IMR-90 (cell line): Measurements from ENCODE around the gene TRIP4. TPM values are rescaled to one million over a fixed set of nuclear protein-coding genes. Genes with fewer than 3 reads are reported as not detected.

Source experiments
- ATAC-seq: fragments of 200-7000 bp; cut with Tn5 transposase; 2 replicates; pipeline ENCODE4 v1.9.1; 2020; ENCODE audit warnings: low read depth, mild to moderate bottlenecking, moderate library complexity
- BruUV-seq: library from RNA; stranded (reverse); fragments of 400-500 nt; replicated peaks from 2 replicates; lab custom pipeline; 2021; lab: Mats Ljungman, UMichigan
- CTCF ChIA-PET: fragments of 300-600 bp; formaldehyde crosslinking; extraction: SDS; loops from one replicate; lab custom pipeline; 2021; ENCODE audit warnings: antibody characterized with exemption; lab: Yijun Ruan, JAX
- POLR2A ChIA-PET: fragments of 300-600 bp; sonication (Branson Sonifier 250); formaldehyde crosslinking; loops from one replicate; lab custom pipeline; 2022; ENCODE audit warnings: antibody characterized with exemption; ENCODE audit not compliant: unreplicated experiment; lab: Charles Lee
- DNase-seq: peaks from one replicate; pipeline ENCODE4 v3.0.0; 2013
- H2AFZ ChIP-seq: replicated peaks from 2 replicates; pipeline ENCODE3; 2013; ENCODE audit warnings: low read length, mild to moderate bottlenecking; ENCODE audit not compliant: poor library complexity
- H2AK5ac ChIP-seq: 2 replicates; pipeline ENCODE4 v1.6.1; 2013; ENCODE audit warnings: low read depth, low read length, inconsistent platforms
- H2AK9ac ChIP-seq: replicated peaks from 2 replicates; pipeline ENCODE3; 2013; ENCODE audit warnings: mild to moderate bottlenecking, low read depth, low read length, moderate library complexity; ENCODE audit not compliant: poor library complexity
- H2BK120ac ChIP-seq: 2 replicates; pipeline ENCODE4 v1.6.1; 2013; ENCODE audit warnings: low read depth, low read length, inconsistent platforms
- H2BK15ac ChIP-seq: 3 replicates; pipeline ENCODE4 v1.6.1; 2013; ENCODE audit warnings: low read depth, low read length, inconsistent platforms
- H2BK20ac ChIP-seq: 2 replicates; pipeline ENCODE4 v1.6.1; 2013; ENCODE audit warnings: low read depth, mild to moderate bottlenecking, inconsistent platforms, low read length, moderate library complexity
- H2BK5ac ChIP-seq: 2 replicates; pipeline ENCODE4 v1.6.1; 2013; ENCODE audit warnings: mild to moderate bottlenecking, low read depth, low read length, inconsistent platforms; ENCODE audit not compliant: poor library complexity, severe bottlenecking
- H3K14ac ChIP-seq: replicated peaks from 2 replicates; pipeline ENCODE4 v1.6.1; 2013; ENCODE audit warnings: low read depth, low read length, inconsistent platforms
- H3K18ac ChIP-seq: 2 replicates; pipeline ENCODE4 v1.6.1; 2013; ENCODE audit warnings: low read depth, low read length, control low read depth
- H3K23ac ChIP-seq: 2 replicates; pipeline ENCODE4 v1.6.1; 2013; ENCODE audit warnings: low read depth, low read length, inconsistent platforms
- H3K27ac ChIP-seq: 2 replicates; pipeline ENCODE4 v1.5.1; 2013; ENCODE audit warnings: mild to moderate bottlenecking, control low read depth, low read length; ENCODE audit not compliant: insufficient read depth
- H3K27me3 ChIP-seq: 2 replicates; pipeline ENCODE4 v1.6.1; 2013; ENCODE audit warnings: low read length; ENCODE audit not compliant: control insufficient read depth, insufficient read depth
- H3K36me3 ChIP-seq: 2 replicates; pipeline ENCODE4 v1.6.1; 2013; ENCODE audit warnings: low read length, mixed read lengths; ENCODE audit not compliant: control insufficient read depth, insufficient read depth
- H3K4ac ChIP-seq: 2 replicates; pipeline ENCODE4 v1.6.1; 2013; ENCODE audit warnings: low read depth, low read length, inconsistent platforms
- H3K4me1 ChIP-seq: 2 replicates; pipeline ENCODE4 v1.6.1; 2013; ENCODE audit warnings: low read length, mixed read lengths; ENCODE audit not compliant: control insufficient read depth, insufficient read depth
- H3K4me2 ChIP-seq: 2 replicates; pipeline ENCODE4 v1.6.1; 2013; ENCODE audit warnings: low read depth, mild to moderate bottlenecking, control low read depth, low read length, moderate library complexity
- H3K4me3 ChIP-seq: 2 replicates; pipeline ENCODE4 v1.5.1; 2013; ENCODE audit warnings: low read depth, mild to moderate bottlenecking, control low read depth, low read length, moderate library complexity; ENCODE audit not compliant: insufficient read depth
- H3K56ac ChIP-seq: 2 replicates; pipeline ENCODE4 v1.6.1; 2013; ENCODE audit warnings: low read length, inconsistent platforms; ENCODE audit not compliant: insufficient read depth; ENCODE audit errors: extremely low read depth
- H3K79me1 ChIP-seq, 2 experiments: 2 replicates each; pipeline ENCODE4 v1.6.1; 2013; ENCODE audit warnings: low read length in 2 of 2, inconsistent platforms in 1 of 2, low read depth in 1 of 2
- H3K9ac ChIP-seq: 2 replicates; pipeline ENCODE4 v1.6.1; 2013; ENCODE audit warnings: low read depth, low read length, control low read depth
- H3K9me1 ChIP-seq: 2 replicates; pipeline ENCODE4 v1.6.1; 2013; ENCODE audit warnings: low read length, inconsistent platforms; ENCODE audit not compliant: insufficient read depth
- H3K9me3 ChIP-seq: 2 replicates; pipeline ENCODE4 v1.6.1; 2013; ENCODE audit warnings: low read length; ENCODE audit not compliant: control insufficient read depth, insufficient read depth
- H4K20me1 ChIP-seq: 2 replicates; pipeline ENCODE4 v1.6.1; 2013; ENCODE audit warnings: low read length, inconsistent platforms; ENCODE audit not compliant: insufficient read depth
- H4K5ac ChIP-seq: 2 replicates; pipeline ENCODE4 v1.6.1; 2013; ENCODE audit warnings: mild to moderate bottlenecking, low read depth, low read length, control low read depth
- H4K8ac ChIP-seq, 2 experiments: 2 replicates each; pipeline ENCODE4 v1.6.1; 2013; ENCODE audit warnings: low read depth in 2 of 2, low read length in 2 of 2, control low read depth in 1 of 2, inconsistent platforms in 1 of 2
- H4K91ac ChIP-seq: 2 replicates; pipeline ENCODE4 v1.6.1; 2013; ENCODE audit warnings: low read depth, low read length, inconsistent platforms; ENCODE audit not compliant: insufficient read depth
- BHLHE40 ChIP-seq: fragments of 150-350 bp; IDR thresholded peaks from 2 replicates; pipeline ENCODE4 v1.6.1; 2016; ENCODE audit warnings: mild to moderate bottlenecking, low read depth, low read length
- FOS ChIP-seq: fragments of 150-350 bp; IDR thresholded peaks from 2 replicates; pipeline ENCODE4 v1.6.1; 2016; ENCODE audit warnings: low read depth, low read length
- MAFK ChIP-seq: IDR thresholded peaks from 2 replicates; pipeline ENCODE4 v1.6.1; 2012; ENCODE audit warnings: low read depth, low read length, improper control_type of control experiment
- RCOR1 ChIP-seq: IDR thresholded peaks from 2 replicates; pipeline ENCODE4 v1.6.1; 2012; ENCODE audit warnings: mild to moderate bottlenecking, low read length, improper control_type of control experiment; ENCODE audit not compliant: insufficient replicate concordance
- WGBS, 2 experiments: methylation state at CpG; one replicate each; pipeline versions ENCODE4 v1.1.5 to v1.1.7; 2013; ENCODE audit warnings: missing lambda C conversion rate in 2 of 2; ENCODE audit not compliant: insufficient read length in 1 of 2; ENCODE audit errors: extremely low coverage in 2 of 2; 5-methylcytosine and 5-hydroxymethylcytosine counted together
- dilution Hi-C: fragments of 300-500 bp; cut with HindIII; formaldehyde crosslinking; loops from one replicate; pipeline ENCODE4 v1.14.3; 2018; ENCODE audit warnings: low sequenced_read_pairs; ENCODE audit not compliant: unreplicated experiment
- in situ Hi-C: fragments of 300-500 bp; cut with MboI; formaldehyde crosslinking; loops from 3 replicates; pipeline ENCODE4 v1.14.3; 2019; ENCODE audit warnings: low sequenced_read_pairs, inconsistent platforms, mixed read lengths
- intact Hi-C: fragments of 100-400 bp; cut with micrococcal nuclease; formaldehyde crosslinking; loops from 2 replicates; pipeline ENCODE4 v1.10.0; 2022
- polyA plus RNA-seq, 3 experiments: library from polyadenylated mRNA; depleted of rRNA; stranded (reverse); fragments of >200 nt; gene quantifications; 2 replicates each; pipeline ENCODE4 v1.2.3, GENCODE V29; 2012; ENCODE audit warnings: low replicate concordance in 1 of 3
- total RNA-seq: library from RNA; depleted of rRNA; stranded (reverse); fragments of >200 nt; gene quantifications from 2 replicates; pipeline ENCODE4 v1.2.3, GENCODE V29; 2012
- TF ChIP-seq, protein P1 (sequence below): fragments of 150-350 bp; IDR thresholded peaks from 2 replicates; pipeline ENCODE4 v1.6.1; 2017; ENCODE audit warnings: mild to moderate bottlenecking, antibody characterized with exemption, low read length, low read depth

The TRIP4 gene
- total and polyA plus RNA-seq, 2 of the 4 experiments (the other 2 are of a cell fraction) = 13.1 to 19.4 TPM

DNA sequence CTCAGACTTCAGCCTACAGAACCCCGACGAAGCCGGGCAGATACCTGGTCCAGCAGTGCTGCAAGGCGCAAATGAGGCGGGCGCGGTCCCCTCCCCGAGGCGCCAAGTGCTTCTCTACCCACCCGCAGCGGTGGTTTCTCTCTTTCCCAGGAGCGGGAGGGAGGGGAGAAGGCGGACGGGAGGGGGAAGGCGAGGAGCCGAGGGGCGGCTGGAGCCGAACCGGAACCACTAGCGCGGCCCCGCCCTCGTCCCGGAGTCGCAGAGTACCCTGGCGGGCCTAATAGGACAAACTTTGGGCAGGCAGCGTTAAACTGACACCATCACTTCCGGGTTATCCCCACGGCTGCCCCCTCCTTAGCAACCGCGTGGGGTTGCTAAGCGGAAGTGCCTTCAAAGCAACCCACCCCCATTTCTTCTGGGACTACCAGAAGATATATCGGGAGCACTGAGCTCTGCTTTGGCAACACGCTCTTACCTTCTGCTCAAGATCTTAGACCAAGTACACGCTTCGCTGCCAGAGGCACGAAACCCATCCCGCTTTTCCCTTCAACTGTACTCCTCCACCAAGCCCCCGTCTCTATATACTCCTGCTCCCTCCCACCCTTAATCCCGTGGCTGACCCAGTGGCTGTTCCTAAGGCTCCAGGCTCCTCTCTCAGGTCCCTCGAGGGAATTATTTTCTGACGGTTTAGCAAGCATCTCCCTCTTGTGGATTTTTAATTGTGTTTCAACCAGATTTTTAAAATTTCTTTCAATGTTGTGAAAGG, 31.5 kb upstream of the TRIP4 start, which contains the start of gene CSNK1G1 (continued):
- TF ChIP-seq, protein P1, sequence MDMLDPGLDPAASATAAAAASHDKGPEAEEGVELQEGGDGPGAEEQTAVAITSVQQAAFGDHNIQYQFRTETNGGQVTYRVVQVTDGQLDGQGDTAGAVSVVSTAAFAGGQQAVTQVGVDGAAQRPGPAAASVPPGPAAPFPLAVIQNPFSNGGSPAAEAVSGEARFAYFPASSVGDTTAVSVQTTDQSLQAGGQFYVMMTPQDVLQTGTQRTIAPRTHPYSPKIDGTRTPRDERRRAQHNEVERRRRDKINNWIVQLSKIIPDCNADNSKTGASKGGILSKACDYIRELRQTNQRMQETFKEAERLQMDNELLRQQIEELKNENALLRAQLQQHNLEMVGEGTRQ = no peak

DNA sequence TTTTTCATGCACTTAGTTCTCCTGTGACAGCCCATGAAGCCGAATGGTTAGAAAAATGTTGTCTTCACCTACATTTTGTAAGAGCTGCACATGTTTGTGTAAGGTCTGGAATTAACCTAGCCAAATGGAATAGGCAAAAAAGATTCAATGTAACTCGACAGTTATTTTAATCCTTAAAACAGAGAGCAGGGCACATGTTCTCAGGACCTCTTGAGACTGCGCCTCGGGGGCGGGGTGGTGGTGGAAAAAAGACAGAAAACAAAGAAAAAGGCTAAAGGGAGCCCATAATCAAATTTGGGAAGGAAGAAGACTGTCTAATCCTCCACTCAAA, 31.0 kb upstream of the TRIP4 start:
- H3K9ac ChIP-seq = peak overlapping the region; percentile 37; the same call in 1 of the 2 replicates
- BruUV-seq = no TSS peak

More for the DNA sequence above, 31.0 kb upstream of the TRIP4 start:
- no peak for DNase-seq
- no peak overlapping the region for H2BK20ac ChIP-seq
- H3K9me1 ChIP-seq = no peaks in the 10 kb centered on the region
- no peak for ATAC-seq
- no peak overlapping the region for H2BK120ac ChIP-seq
- H4K91ac ChIP-seq = no peak overlapping the region
- in situ Hi-C loops = no loop called here
- H4K5ac ChIP-seq = no peak overlapping the region
- H3K36me3 ChIP-seq = no peaks in the 10 kb centered on the region
- H3K4me3 ChIP-seq = peak overlapping the region; percentile 62; the same call in 1 of the 2 replicates
- peak overlapping the region; percentile 34; the same call in 1 of the 2 replicates for H3K27ac ChIP-seq
- no peaks in the 10 kb centered on the region for H4K20me1 ChIP-seq
- H2AK9ac ChIP-seq = no peak overlapping the region
- H3K4ac ChIP-seq = no peak overlapping the region
- no peak overlapping the region for H3K18ac ChIP-seq
- POLR2A ChIA-PET = interaction anchor here (0.6 to 1.0 kb wide), 2 partner anchors 9 to 217 kb away, joined by 3 to 7 read pairs; no protein-coding TSS in a partner anchor
- intact Hi-C loops = loop anchor here (1.0 to 2.0 kb wide), 3 partner anchors 30 to 193 kb away; partner anchors contain the start of genes PPIB and TRIP4
- no peak overlapping the region for H2BK5ac ChIP-seq
- TF ChIP-seq MAFK (no peak), FOS (no peak), BHLHE40 (no peak), RCOR1 (no peak)
- no peak overlapping the region for H3K14ac ChIP-seq
- no peak overlapping the region for H3K56ac ChIP-seq
- peaks cover 0 to 20% of the 10 kb centered on the region in 2 experiments; a peak in 2 of 4 replicates for H3K79me1 ChIP-seq
- peak overlapping the region; percentile 91 for H3K4me2 ChIP-seq
- H2BK15ac ChIP-seq = no peak overlapping the region
- peak overlapping the region; percentile 1 to 70; a peak in 2 of 4 replicates for H4K8ac ChIP-seq
- peak overlapping the region; percentile 11 for H2AFZ ChIP-seq
- H3K27me3 ChIP-seq = no peaks in the 10 kb centered on the region
- CTCF ChIA-PET = interaction anchor here (0.6 to 1.0 kb wide), 2 partner anchors 163 to 1166 kb away, joined by 4 read pairs; no protein-coding TSS in a partner anchor
- H3K4me1 ChIP-seq = peaks cover 2% of the 10 kb centered on the region; the same call in 1 of the 2 replicates
- H3K23ac ChIP-seq = no peak overlapping the region
- dilution Hi-C loops = no loop called here
- no CpG with 5 or more reads among the region's 5 CpGs for WGBS, 2 experiments
- no peak overlapping the region for H2AK5ac ChIP-seq
- H3K9me3 ChIP-seq = no peaks in the 10 kb centered on the region
